Suppressor macrophage treated with lipopolysaccharide for 1 hour (primary cell): ENCODE data around the gene NACAD.
"Not testable (repeated sequence)": the region's sequence is repeated elsewhere in the genome, so short reads cannot be mapped to it uniquely, and the experiment has no call there.

ENCODE experiments used
- DNase-seq, 3 donors: peaks; one replicate each; pipeline ENCODE4 v3.0.0-alpha.2; 2020 to 2022

Gene NACAD

GRCh38 chr7:45116048-45116447 is 27.3 kb upstream of the NACAD start:
- no peak for DNase-seq

- DNase-seq, result peak; percentile 7 to 33 (median 28)
These were observed 26.2 kb upstream of the NACAD start for GRCh38 chr7:45114926-45115325.

- DNase-seq, result not testable (repeated sequence)
These were observed 25.5 kb upstream of the NACAD start for GRCh38 chr7:45114257-45114656.

- DNase-seq, result no peak
These were observed 23.9 kb upstream of the NACAD start for GRCh38 chr7:45112648-45113047.

GRCh38 chr7:45111298-45112223 is 22.8 kb upstream of the NACAD start, which contains the start of gene TBRG4:
TBRG4 (minus strand) TSS chr7:45111697; CDS start chr7:45109237, 2,460 bp downstream.
- DNase-seq, result peak; percentile 98 to 99 (median 99)

- no peak for DNase-seq
These were observed 20.1 kb upstream of the NACAD start for GRCh38 chr7:45108863-45109262.

GRCh38 chr7:45107356-45107755 is 18.6 kb upstream of the NACAD start:
- no peak for DNase-seq

GRCh38 chr7:45106820-45107219 is 18.1 kb upstream of the NACAD start:
- DNase-seq, result no peak

GRCh38 chr7:45105588-45106188 is 16.9 kb upstream of the NACAD start:
- DNase-seq, result no peak

- DNase-seq, result no peak
These were observed 16.2 kb upstream of the NACAD start for GRCh38 chr7:45104844-45105587.

GRCh38 chr7:45103958-45104843 is 15.4 kb upstream of the NACAD start:
- no peak for DNase-seq

- no peak for DNase-seq
These were observed 14.3 kb upstream of the NACAD start for GRCh38 chr7:45102785-45103712.

GRCh38 chr7:45101748-45102147 is 13.0 kb upstream of the NACAD start:
- no peak for DNase-seq

- DNase-seq, result no peak
These were observed 12.2 kb upstream of the NACAD start for GRCh38 chr7:45100761-45101480.

- DNase-seq, result no peak
These were observed 11.4 kb upstream of the NACAD start for GRCh38 chr7:45099891-45100760.

- no peak for DNase-seq
These were observed 10.4 kb upstream of the NACAD start for GRCh38 chr7:45098983-45099839.

- DNase-seq, result no peak
These were observed 4.1 kb upstream of the NACAD start for GRCh38 chr7:45092931-45093235.

GRCh38 chr7:45092100-45092930 is 3.5 kb upstream of the NACAD start:
- peak in 1 of 3 donors; percentile 14 for DNase-seq
